Heart right ventricle (tissue), 16 donors: Measurements from ENCODE around the gene CD151. TPM values are rescaled to one million over a fixed set of nuclear protein-coding genes. Genes with fewer than 3 reads are reported as not detected.

Experiments
- ATAC-seq, 8 donors: fragments of 200-7000 bp; cut with Tn5 transposase; one replicate each; pipeline ENCODE4 v1.9.1; 2020; ENCODE audit warnings: mild to moderate bottlenecking in 8 of 8, moderate library complexity in 8 of 8, moderate number of reproducible peaks in 1 of 8
- DNase-seq, 2 donors: peaks; one replicate each; pipeline ENCODE4 v3.0.0-alpha.2; 2020
- H3K27ac ChIP-seq, 10 donors: fragments of 200-600 bp; sonication (generic) in 2 of 10; one replicate each; pipeline versions ENCODE4 v1.5.0 to v1.8.0; 2020 to 2022; ENCODE audit warnings: mild to moderate bottlenecking in 3 of 10
- H3K27me3 ChIP-seq, 7 donors: fragments of 200-600 bp; one replicate each; pipeline ENCODE4 v1.8.0; 2021 to 2022; ENCODE audit warnings: mild to moderate bottlenecking in 2 of 7
- H3K36me3 ChIP-seq, 9 donors: fragments of 200-600 bp; sonication (generic) in 1 of 9; one replicate each; pipeline versions ENCODE4 v1.5.0 to v1.8.0; 2020 to 2022; ENCODE audit warnings: mild to moderate bottlenecking in 2 of 9
- H3K4me1 ChIP-seq, 9 donors: fragments of 200-600 bp; sonication (generic) in 1 of 9; one replicate each; pipeline versions ENCODE4 v1.5.0 to v1.8.0; 2020 to 2022; ENCODE audit warnings: mild to moderate bottlenecking in 4 of 9
- H3K4me3 ChIP-seq, 10 donors: fragments of 200-600 bp; sonication (generic) in 2 of 10; one replicate each; pipeline versions ENCODE4 v1.5.0 to v1.8.0; 2020 to 2022; ENCODE audit warnings: mild to moderate bottlenecking in 7 of 10, moderate library complexity in 2 of 10
- H3K9me3 ChIP-seq, 11 donors: fragments of 200-600 bp in 10 of 11; sonication (generic) in 2 of 11; one replicate each; pipeline versions ENCODE4 v1.5.0 to v1.8.0; 2013 to 2022; ENCODE audit warnings: mild to moderate bottlenecking in 2 of 11, control low read depth in 1 of 11, moderate library complexity in 1 of 11
- WGBS, 2 donors: extraction: QIAGEN DNeasy Blood & Tissue Kit; methylation state at CpG; one replicate each; pipeline ENCODE4 v1.1.7; 2013; ENCODE audit warnings: inconsistent platforms in 1 of 2; 5-methylcytosine and 5-hydroxymethylcytosine counted together
- intact Hi-C, 10 donors: fragments of 100-400 bp; cut with DNase I; formaldehyde crosslinking; loops; one replicate each; pipeline versions ENCODE4 v1.11.1 to v1.14.2; 2022
- polyA plus RNA-seq, 2 donors: library from polyadenylated mRNA; stranded (reverse); fragments of 200-250 nt; gene quantifications; one replicate each; pipeline ENCODE4 v1.2.3, GENCODE V29; 2013
- total RNA-seq, 10 donors: library from RNA; stranded (reverse); fragmentation: NEBNext Ultra II Directional in 3 of 10; extraction: Animal tissue kit (Norgen Biotek cat#: 25700) in 3 of 10; gene quantifications; one replicate each; pipeline versions ENCODE4 v1.2.1 to v1.2.4, GENCODE V29; 2021 to 2023
- TF ChIP-seq, protein P1 (sequence below), 9 donors: fragments of 200-600 bp; sonication (generic) in 2 of 9; IDR thresholded peaks; one replicate each; pipeline versions ENCODE4 v1.5.0 to v1.8.0; 2021 to 2022; ENCODE audit warnings: antibody characterized with exemption in 9 of 9, mild to moderate bottlenecking in 5 of 9, moderate library complexity in 1 of 9
- donor health status: Arrhythmogenic right ventricular cardiomyopathy.
- donor health status: ischemic (EF 13 %, LVEDD 7.1; RV severe dilation, severe dysfunction).
- donor health status: healthy with polysubstance abuse.
- donor health status: DM: no; HTN: yes; CAD: no.
- donor health status: DM: no; HTN: no; CAD: no.
- donor health status: ischemic (EF 25% LVEDD 6.9; RV normal size, moderate dysfunction).
- donor health status: ischemic (EF 25% LVEDD 5.7; RV mildly dilated, moderate dysfunction).
- donor health status: healthy.
- donor health status: DM: yes; HTN: yes; CAD: no.
- donor health status: Ischemic cardiomyopathy.
- donor health status: ischemic (EF 35%, LVEDD 5.7; RV mildly dilated, moderate dysfunction).
- donor health status: nonischemic (EF 11% LVEDD 7.7; RV severe dilation, severe dysfunction).
- donor health status: DM: yes; HTN: yes; CAD: no.
- donor health status: PGD.
- donor health status: ischemic (EF 29% LVEDD 5.4; RV normal size, mild dysfunction).
- donor health status: nonischemic (EF 23%, LVEDD 6.1; RV moderate dilation, normal function).

CD151 gene
- total and polyA plus RNA-seq, 12 donors = 286 to 684 (median 466) TPM

DNA sequence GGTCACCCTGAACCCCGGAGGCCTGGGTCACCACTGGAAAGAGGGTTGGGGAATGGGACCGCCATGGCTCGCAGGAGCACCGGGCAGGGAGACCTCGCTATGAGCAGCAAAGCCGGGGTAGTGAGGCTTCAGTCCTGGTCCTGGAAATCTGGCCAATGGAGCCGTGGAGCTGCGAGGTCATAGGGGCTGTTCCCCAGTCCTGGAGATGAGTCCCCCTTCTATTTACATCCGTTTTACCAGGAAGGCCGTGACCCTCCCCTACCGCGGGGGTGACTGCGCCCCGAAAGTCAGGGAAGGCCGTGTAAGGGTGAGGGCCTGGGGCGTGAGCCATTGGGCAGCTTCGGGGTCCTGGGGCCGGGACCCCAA is 28.2 kb upstream of the CD151 start:
- H3K4me1 ChIP-seq = peaks cover 10 to 43% (median 30%) of the 10 kb centered on the region in 9 donors
- H3K36me3 ChIP-seq = peaks cover 0 to 35% (median 5%) of the 10 kb centered on the region in 9 donors
- no peak for ATAC-seq
- DNase-seq = no peak
- TF ChIP-seq, protein P1, sequence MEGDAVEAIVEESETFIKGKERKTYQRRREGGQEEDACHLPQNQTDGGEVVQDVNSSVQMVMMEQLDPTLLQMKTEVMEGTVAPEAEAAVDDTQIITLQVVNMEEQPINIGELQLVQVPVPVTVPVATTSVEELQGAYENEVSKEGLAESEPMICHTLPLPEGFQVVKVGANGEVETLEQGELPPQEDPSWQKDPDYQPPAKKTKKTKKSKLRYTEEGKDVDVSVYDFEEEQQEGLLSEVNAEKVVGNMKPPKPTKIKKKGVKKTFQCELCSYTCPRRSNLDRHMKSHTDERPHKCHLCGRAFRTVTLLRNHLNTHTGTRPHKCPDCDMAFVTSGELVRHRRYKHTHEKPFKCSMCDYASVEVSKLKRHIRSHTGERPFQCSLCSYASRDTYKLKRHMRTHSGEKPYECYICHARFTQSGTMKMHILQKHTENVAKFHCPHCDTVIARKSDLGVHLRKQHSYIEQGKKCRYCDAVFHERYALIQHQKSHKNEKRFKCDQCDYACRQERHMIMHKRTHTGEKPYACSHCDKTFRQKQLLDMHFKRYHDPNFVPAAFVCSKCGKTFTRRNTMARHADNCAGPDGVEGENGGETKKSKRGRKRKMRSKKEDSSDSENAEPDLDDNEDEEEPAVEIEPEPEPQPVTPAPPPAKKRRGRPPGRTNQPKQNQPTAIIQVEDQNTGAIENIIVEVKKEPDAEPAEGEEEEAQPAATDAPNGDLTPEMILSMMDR (IDR thresholded peaks at IDR 0.05) = no peak
- H3K4me3 ChIP-seq = peak overlapping the region; percentile 36 to 85 (median 64)
- intact Hi-C loops = no loop called here
- no peaks in the 10 kb centered on the region for H3K27me3 ChIP-seq
- 5 to 7% methylated on average over 15 to 18 of the region's 18 CpGs for WGBS, 2 donors
- peak overlapping the region; percentile 85 to 98 (median 94) for H3K27ac ChIP-seq
- no peaks in the 10 kb centered on the region for H3K9me3 ChIP-seq

DNA sequence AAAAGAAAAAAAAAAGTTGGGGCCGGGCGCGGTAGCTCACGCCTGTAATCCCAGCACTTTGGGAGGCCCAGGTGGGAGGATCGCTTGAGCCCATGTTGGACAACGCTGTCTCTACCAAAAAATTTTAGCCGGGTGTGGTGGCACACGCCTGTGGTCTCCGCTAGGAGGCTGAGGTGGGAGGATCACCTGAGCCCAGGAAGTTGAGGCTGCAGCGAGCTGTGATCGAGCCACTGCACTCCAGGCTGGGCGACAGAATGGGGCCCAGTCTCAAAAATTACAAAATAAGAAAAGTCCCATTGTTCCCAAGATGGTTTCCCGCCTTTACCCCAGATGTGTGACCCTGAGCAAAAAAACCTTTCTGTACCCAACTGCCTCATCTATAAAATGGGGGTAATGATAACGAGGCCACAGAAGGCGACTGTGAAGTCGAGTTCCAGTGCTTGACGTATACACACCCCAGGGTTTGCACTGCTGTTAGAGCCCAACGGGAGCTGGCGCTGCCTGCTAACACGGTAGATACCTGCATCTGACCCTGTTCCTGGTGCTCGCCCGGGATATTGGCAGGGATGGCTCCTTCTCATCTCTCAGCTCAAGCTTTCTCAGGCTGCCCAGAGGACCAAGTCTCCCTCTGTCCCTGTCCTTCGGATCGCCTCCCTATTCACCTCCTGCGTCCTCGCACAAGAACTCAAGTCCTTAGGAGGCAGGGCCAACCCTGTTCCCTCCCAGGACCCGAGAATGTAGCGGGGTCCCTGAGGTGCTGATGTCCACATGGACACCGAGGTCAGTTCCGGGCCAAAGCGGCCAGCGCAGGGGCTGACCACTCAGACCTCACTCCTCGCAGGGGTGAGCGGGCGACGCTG is 24.1 kb upstream of the CD151 start:
- H3K27me3 ChIP-seq = no peaks in the 10 kb centered on the region
- no peak for DNase-seq
- H3K4me3 ChIP-seq = peak overlapping the region; percentile 47 to 99 (median 92)
- ATAC-seq = peak in 1 of 8 donors; percentile 72
- no peaks in the 10 kb centered on the region for H3K9me3 ChIP-seq
- WGBS, 2 donors = 30 to 32% methylated on average over 36 of the region's 36 CpGs
- H3K27ac ChIP-seq = peak overlapping the region; percentile 92 to 99 (median 96)
- TF ChIP-seq, protein P1 (IDR thresholded peaks at IDR 0.05) = no peak
- peaks cover 0 to 29% (median 23%) of the 10 kb centered on the region in 9 donors for H3K36me3 ChIP-seq
- peaks cover 14 to 57% (median 44%) of the 10 kb centered on the region in 9 donors for H3K4me1 ChIP-seq
- intact Hi-C loops = loop anchor here in 4 of 10 donors (2.0 to 5.0 kb wide), 2 partner anchors 34 kb away; partner anchors contain the start of genes POLR2L (in 4 of the 4) and TSPAN4 (in 4 of the 4)

DNA sequence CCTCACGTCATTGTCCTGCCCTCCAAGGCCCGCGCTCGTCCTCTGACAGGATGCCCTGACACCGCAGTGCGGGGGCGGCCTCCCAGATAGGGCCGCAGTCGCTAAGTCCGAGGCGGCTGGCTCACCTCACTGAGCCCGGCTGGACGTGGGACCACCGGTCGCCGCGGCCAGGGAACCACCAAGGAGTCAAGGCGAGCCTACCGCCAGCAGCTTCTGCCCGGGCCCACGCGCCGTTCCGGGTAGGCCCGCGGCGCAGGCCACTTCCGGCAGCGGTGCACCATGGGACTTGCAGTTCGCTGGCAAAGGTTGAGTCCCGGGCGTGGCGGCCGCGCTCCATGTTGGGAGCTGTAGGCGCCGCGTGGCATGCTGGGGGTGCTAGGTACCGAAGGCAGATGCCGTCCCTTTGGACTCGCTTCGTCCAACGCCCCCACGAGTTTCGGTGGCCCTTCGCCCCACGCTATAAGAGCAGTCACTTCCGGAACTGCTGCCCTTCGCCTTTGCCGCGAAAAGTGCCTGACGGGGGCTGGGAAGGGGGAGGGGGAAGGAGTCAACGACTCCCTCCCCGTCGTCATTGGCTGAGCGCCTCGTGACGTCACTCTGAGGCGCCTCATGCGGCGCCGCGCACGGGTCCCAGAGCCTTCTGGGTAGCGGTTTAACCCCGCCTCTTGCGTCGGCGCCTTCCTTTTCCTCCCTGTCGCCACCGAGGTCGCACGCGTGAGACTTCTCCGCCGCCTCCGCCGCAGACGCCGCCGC is 23.3 kb upstream of the CD151 start, which contains the start of gene RPLP2:
Gene RPLP2, plus strand, starts transcription at position 681 of the 753 bp plus-strand sequence. CDS start 268 bp downstream, outside the sequence.
- 0 to 1% methylated on average over 78 to 81 of the region's 81 CpGs for whole genome bisulfite sequencing, 2 donors
- intact Hi-C loops = loop anchor here in 4 of 10 donors (2.0 to 5.0 kb wide), 2 partner anchors 33 kb away; partner anchors contain the start of genes POLR2L (in 4 of the 4) and TSPAN4 (in 4 of the 4)

More for the DNA sequence above, 23.3 kb upstream of the CD151 start, which contains the start of gene RPLP2:
- peaks cover 0 to 35% (median 23%) of the 10 kb centered on the region in 9 donors for H3K36me3 ChIP-seq
- H3K4me3 ChIP-seq = peak within 1 kb of the TSS; percentile 47 to 99 (median 92)
- peak within 1 kb of the TSS; percentile 92 to 99 (median 96) for H3K27ac ChIP-seq
- peaks cover 8 to 49% (median 36%) of the 10 kb centered on the region in 9 donors for H3K4me1 ChIP-seq
- TF ChIP-seq, protein P1 (IDR thresholded peaks at IDR 0.05) = no peak
- ATAC-seq = peak; percentile 88 to 96 (median 94)
- H3K27me3 ChIP-seq = no peaks in the 10 kb centered on the region
- peak; percentile 98 to 99 for DNase-seq
- no peaks in the 10 kb centered on the region for H3K9me3 ChIP-seq
